Measurements from ENCODE around the gene FLNC. TPM values are rescaled to one million over a fixed set of nuclear protein-coding genes. Genes with fewer than 3 reads are reported as not detected.

FLNC gene
- polyA plus RNA-seq, 3 donors from 2014 or later: not detected

GRCh38 chr7:128860158-128861073 is 30.2 kb downstream of the FLNC start:
- Mint-ChIP-seq H3K27ac (no peak overlapping the region), H3K36me3 (peaks cover 0 to 4% (median 0%) of the 10 kb centered on the region in 3 donors), H3K4me3 (no peak overlapping the region), H3K9me3 (no peaks in the 10 kb centered on the region), H3K27me3 (ENCODE audit: low read depth in 3 of 3) (peaks cover 4 to 10% (median 8%) of the 10 kb centered on the region in 3 donors), H3K4me1 (peaks cover 23 to 32% of the 10 kb centered on the region in 2 donors)
- DNase-seq: no peak

GRCh38 chr7:128861957-128862570 is 31.9 kb downstream of the FLNC start:
- DNase-seq: no peak
- Mint-ChIP-seq H3K27me3 (ENCODE audit: low read depth in 3 of 3) (peaks cover 5 to 10% (median 8%) of the 10 kb centered on the region in 3 donors), H3K36me3 (peaks cover 0 to 8% (median 4%) of the 10 kb centered on the region in 3 donors), H3K9me3 (no peaks in the 10 kb centered on the region), H3K4me1 (peaks cover 29 to 33% of the 10 kb centered on the region in 2 donors), H3K4me3 (peak overlapping the region; percentile 95 to 100 (median 99)), H3K27ac (peak overlapping the region; percentile 91 to 99 (median 96))

DNA sequence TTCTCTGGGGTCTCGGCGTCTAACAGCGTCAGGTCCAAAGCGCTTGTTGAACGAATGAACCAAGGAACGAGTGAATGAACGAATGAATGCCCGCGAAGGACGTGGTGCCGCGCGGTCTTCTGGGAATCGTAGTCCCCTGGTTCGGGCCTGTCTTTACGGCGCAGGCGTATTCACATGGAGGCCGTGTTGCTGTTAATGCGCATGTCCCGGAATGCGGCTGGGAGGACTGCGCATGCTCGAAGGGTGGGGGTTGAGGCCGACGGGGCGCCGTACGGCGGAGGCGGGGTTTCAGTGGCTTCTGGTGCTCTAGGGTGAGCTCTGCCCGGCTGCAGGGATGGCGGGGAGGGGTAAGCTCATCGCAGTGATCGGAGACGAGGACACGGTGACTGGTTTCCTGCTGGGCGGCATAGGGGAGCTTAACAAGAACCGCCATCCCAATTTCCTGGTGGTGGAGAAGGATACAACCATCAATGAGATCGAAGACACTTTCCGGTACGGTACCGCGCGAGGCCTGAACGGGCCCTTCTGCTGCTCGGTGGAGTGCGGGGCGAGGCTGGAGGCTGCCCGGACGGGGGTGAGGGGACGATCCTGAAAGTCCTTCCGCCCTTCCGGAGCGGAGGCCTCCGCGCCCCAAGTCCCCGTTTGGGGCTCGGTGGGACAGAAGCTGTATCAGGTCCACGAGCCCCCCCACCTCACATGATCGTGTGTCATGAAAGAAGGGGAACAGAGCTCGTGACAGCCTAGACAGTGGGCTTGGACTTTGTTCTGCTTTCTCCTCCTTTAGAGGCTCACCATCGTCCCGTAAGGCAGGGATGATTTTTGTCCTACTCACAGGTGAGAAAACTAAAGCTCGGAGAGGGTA is 32.6 kb downstream of the FLNC start, which contains the start of gene ATP6V1F:
ATP6V1F (plus strand) TSS at position 286 of the 862 bp plus-strand sequence; CDS start at position 335, 49 bp downstream.
- DNase-seq: peak; percentile 99 to 100 (median 99)
- no peaks in the 10 kb centered on the region for H3K9me3 Mint-ChIP-seq
- H3K27me3 Mint-ChIP-seq (ENCODE audit: low read depth in 3 of 3): peaks cover 6 to 9% (median 8%) of the 10 kb centered on the region in 3 donors
- H3K36me3 Mint-ChIP-seq: peaks cover 0 to 8% (median 4%) of the 10 kb centered on the region in 3 donors
- peak within 1 kb of the TSS; percentile 91 to 99 (median 96) for H3K27ac Mint-ChIP-seq
- peak within 1 kb of the TSS; percentile 95 to 100 (median 99) for H3K4me3 Mint-ChIP-seq
- peaks cover 30 to 33% of the 10 kb centered on the region in 2 donors for H3K4me1 Mint-ChIP-seq

GRCh38 chr7:128863433-128863989 is 33.3 kb downstream of the FLNC start:
- peak overlapping the region; percentile 95 to 100 (median 99) for H3K4me3 Mint-ChIP-seq
- peak; percentile 30 to 34 (median 33) for DNase-seq
- peaks cover 32 to 33% of the 10 kb centered on the region in 2 donors for H3K4me1 Mint-ChIP-seq

DNA sequence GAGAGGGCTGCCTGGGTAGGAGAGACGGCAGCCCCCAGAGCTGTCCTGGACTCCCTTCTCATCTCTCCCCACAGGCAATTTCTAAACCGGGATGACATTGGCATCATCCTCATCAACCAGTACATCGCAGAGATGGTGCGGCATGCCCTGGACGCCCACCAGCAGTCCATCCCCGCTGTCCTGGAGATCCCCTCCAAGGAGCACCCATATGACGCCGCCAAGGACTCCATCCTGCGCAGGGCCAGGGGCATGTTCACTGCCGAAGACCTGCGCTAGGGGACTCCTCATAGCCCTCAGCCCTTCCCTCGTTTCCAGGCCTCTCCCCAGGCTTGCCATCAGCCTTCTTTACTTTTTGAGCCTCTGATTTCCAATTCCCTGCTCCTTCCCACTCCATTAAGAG is 35.1 kb downstream of the FLNC start:
- Mint-ChIP-seq H3K4me3 (no peak overlapping the region), H3K4me1 (peaks cover 37 to 39% of the 10 kb centered on the region in 2 donors), H3K36me3 (peaks cover 0 to 8% (median 4%) of the 10 kb centered on the region in 3 donors), H3K27ac (no peak overlapping the region), H3K27me3 (ENCODE audit: low read depth in 3 of 3) (peaks cover 6 to 10% (median 8%) of the 10 kb centered on the region in 3 donors), H3K9me3 (no peaks in the 10 kb centered on the region)
- no peak for DNase-seq

More at GRCh38 chr7:128863433-128863989, 33.3 kb downstream of the FLNC start:
- Mint-ChIP-seq H3K27me3 (ENCODE audit: low read depth in 3 of 3) (peaks cover 6 to 10% (median 8%) of the 10 kb centered on the region in 3 donors), H3K36me3 (peaks cover 0 to 8% (median 4%) of the 10 kb centered on the region in 3 donors), H3K9me3 (no peaks in the 10 kb centered on the region), H3K27ac (peak overlapping the region; percentile 91 to 99 (median 96))

GRCh38 chr7:128865996-128866877 is 36.0 kb downstream of the FLNC start:
- Mint-ChIP-seq H3K9me3 (no peaks in the 10 kb centered on the region), H3K4me3 (peak overlapping the region in 1 of 5 donors; percentile 33), H3K27me3 (ENCODE audit: low read depth in 3 of 3) (peaks cover 6 to 10% (median 8%) of the 10 kb centered on the region in 3 donors), H3K4me1 (peaks cover 39 to 42% of the 10 kb centered on the region in 2 donors), H3K27ac (no peak overlapping the region), H3K36me3 (peaks cover 0 to 8% (median 4%) of the 10 kb centered on the region in 3 donors)
- no peak for DNase-seq

DNA sequence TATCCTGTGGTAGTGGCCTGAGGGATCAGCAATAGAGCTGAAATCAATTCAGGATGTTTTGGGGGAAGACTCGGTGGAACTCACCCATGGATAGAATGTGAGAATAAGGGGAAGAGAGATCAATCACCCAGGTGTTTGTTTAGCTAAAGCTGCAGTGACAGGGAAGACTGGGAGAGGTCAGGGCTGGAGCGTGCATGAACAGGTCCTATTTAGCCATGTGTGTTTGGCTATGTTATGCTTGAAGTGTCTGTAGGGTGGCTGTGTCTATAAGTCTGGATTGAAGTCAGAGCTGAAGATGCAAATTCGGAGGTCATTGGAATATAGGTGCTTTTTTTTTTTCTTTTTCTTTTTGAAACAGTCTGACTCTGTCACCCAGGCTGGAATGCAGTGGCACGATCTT is 37.0 kb downstream of the FLNC start:
- no peak for DNase-seq
- Mint-ChIP-seq H3K27me3 (ENCODE audit: low read depth in 3 of 3) (peaks cover 6 to 8% (median 8%) of the 10 kb centered on the region in 3 donors), H3K27ac (no peak overlapping the region), H3K9me3 (no peaks in the 10 kb centered on the region), H3K36me3 (peaks cover 0 to 8% (median 4%) of the 10 kb centered on the region in 3 donors), H3K4me3 (peak overlapping the region; percentile 1 to 33 (median 12)), H3K4me1 (peaks cover 36 to 39% of the 10 kb centered on the region in 2 donors)

DNA sequence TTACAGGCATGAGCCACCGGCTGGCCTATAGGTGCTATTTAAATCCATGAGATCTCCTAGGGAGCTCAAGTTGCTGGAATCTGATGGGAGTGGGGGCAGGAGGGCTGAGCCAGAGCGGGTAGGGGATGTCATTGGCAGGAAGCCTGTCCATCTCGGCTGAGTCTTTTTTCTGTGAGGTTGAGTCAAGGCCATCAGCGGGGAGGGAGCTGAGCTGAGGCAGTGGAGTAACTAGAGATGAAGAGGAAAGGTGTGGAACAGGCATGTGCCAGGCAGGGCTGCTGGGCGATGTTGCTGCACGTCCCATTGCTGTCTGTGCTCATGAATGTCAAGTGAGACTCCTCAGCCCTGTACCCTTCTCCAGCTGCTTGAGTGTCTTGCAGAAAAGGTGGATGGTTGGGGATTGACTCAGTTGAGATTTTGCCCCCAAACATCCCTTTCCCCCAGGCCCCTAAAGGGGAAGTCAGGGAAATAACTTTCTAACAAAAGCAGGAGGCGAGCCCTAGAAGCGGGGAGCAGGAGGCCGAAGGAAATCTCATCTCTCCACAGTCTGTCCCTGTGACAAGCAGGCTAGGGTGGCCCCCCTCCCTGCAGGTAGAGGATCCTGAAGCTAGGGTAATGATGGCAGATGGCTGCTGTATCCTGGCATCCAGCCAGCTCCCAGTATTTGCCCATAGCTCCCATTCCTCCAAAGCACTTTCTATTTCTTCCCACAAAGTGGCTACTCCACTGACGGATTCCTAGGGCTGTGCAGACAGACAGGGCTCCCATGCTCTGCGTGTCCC is 37.8 kb downstream of the FLNC start:
- Mint-ChIP-seq H3K36me3 (peaks cover 0 to 8% (median 4%) of the 10 kb centered on the region in 3 donors), H3K9me3 (no peaks in the 10 kb centered on the region), H3K27ac (peak overlapping the region in 1 of 6 donors; percentile 19), H3K4me3 (peak overlapping the region; percentile 66 to 70 (median 67)), H3K27me3 (ENCODE audit: low read depth in 3 of 3) (peaks cover under 1 to 2% (median 2%) of the 10 kb centered on the region in 3 donors), H3K4me1 (peaks cover 28 to 33% of the 10 kb centered on the region in 2 donors)
- DNase-seq: no peak

DNA sequence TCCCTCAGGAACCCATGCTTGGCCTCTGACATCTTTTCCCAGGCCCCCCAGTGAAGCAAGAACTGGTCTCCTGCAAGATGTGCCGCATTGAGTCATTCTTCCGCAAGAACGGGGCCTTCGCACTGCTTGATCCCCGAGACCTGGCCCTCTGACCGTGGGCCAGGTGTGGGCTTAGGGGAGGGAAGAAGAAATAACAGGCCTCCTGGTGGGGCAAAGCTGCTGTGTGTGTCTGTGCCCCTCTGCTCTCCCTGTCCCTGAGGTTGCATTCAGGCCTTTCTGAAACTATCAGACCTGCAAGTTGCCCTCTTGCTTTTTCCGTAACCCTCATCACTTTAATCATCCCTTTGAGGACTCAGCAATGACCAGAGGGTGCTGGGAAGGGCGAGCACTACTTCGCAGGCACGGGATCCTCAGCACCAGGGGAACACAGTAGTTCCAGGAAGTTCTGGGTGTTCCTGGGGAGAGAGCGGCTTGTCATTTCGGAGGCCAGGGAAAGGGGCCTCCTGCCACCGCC is 38.5 kb downstream of the FLNC start:
- peaks cover 0 to 2% (median 2%) of the 10 kb centered on the region in 3 donors for H3K27me3 Mint-ChIP-seq (ENCODE audit: low read depth in 3 of 3)
- H3K36me3 Mint-ChIP-seq: peaks cover 0 to 8% (median 4%) of the 10 kb centered on the region in 3 donors
- no peaks in the 10 kb centered on the region for H3K9me3 Mint-ChIP-seq
- peak overlapping the region; percentile 63 to 67 (median 66) for H3K4me3 Mint-ChIP-seq
- DNase-seq: no peak
- H3K4me1 Mint-ChIP-seq: peaks cover 22 to 28% of the 10 kb centered on the region in 2 donors
- no peak overlapping the region for H3K27ac Mint-ChIP-seq

GRCh38 chr7:128869138-128869943 is 39.1 kb downstream of the FLNC start:
- Mint-ChIP-seq H3K36me3 (peaks cover 0 to 8% (median 4%) of the 10 kb centered on the region in 3 donors), H3K27ac (no peak overlapping the region), H3K9me3 (no peaks in the 10 kb centered on the region), H3K27me3 (ENCODE audit: low read depth in 3 of 3) (peaks cover 0 to 2% (median 2%) of the 10 kb centered on the region in 3 donors), H3K4me3 (peak overlapping the region; percentile 63 to 68 (median 66)), H3K4me1 (peaks cover 18 to 24% of the 10 kb centered on the region in 2 donors)
- DNase-seq: peak; percentile 39 to 47 (median 40)
